GM18858 (cell line): Measurements from ENCODE around the gene ZBTB40.
A peak's percentile ranks its signal among the peaks of the same experiment; 100 is the strongest.

Experiments
- ATAC-seq: cut with Tn5 transposase; IDR thresholded peaks from one replicate; pipeline ENCODE4 v1.9.1; 2021; ENCODE audit not compliant: unreplicated experiment

ZBTB40 gene

DNA sequence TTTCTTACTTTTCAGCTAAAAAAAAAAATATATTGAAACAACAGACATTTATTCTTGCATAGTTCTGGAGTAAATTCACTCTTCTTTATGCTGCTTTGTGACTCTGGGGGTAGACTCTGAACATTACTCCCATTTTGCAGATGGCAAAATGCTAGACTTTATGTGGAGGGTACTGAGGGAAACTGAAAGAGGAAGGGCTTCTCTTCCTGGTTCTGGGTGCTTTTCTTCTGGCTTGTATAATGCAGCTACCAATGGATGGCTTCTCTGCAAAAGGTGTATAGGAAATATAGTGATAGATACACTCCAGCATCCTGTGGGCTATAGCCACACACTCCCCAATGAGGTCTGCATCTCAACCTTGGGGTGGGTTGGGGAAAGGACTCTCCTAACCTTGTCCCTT, 19.7 kb upstream of the ZBTB40 start:
- no peak for ATAC-seq

DNA sequence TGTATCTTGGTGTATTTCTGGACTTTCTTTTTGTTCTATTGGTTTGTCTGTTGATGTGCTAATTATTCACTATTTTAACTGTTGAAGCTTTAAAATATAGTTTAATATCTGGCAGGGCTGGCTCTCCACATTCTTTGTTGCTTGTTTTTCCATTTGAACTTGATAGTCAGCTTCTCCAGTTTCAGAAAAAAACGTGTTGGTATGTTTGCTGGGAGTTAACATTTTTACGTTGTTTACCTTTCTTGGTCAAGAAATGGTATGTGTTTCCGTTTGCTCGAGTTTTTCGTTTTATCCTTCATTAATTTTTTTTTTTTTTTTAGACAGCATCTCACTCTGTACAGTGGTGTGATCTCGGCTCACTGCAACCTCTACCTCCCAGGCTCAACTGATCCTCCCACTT, 16.9 kb upstream of the ZBTB40 start:
- ATAC-seq: no peak

- no peak for ATAC-seq
Observed at GRCh38 chr1:22436948-22437347, 14.7 kb upstream of the ZBTB40 start.

DNA sequence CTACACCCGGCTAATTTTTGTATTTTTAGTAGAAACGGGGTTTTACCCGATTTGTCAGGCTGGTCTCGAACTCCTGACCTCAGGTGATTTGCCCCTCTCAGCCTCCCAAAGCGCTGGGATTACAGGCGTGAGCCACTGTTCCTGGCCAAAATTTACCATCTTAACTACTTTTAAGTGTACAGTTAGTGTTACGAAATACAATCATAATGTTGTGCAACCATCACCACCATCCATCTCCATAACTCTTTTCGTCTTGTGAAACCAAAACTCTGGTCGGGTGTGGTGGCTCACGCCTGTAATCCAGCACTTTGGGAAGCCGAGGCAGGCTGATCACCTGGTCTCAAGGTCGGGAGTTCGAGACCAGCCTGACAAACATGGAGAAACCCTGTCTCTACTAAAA, 14.1 kb upstream of the ZBTB40 start:
- no peak for ATAC-seq

GRCh38 chr1:22440582-22440981, 11.1 kb upstream of the ZBTB40 start:
- no peak for ATAC-seq

GRCh38 chr1:22442212-22442894, 9.3 kb upstream of the ZBTB40 start:
- no peak for ATAC-seq

DNA sequence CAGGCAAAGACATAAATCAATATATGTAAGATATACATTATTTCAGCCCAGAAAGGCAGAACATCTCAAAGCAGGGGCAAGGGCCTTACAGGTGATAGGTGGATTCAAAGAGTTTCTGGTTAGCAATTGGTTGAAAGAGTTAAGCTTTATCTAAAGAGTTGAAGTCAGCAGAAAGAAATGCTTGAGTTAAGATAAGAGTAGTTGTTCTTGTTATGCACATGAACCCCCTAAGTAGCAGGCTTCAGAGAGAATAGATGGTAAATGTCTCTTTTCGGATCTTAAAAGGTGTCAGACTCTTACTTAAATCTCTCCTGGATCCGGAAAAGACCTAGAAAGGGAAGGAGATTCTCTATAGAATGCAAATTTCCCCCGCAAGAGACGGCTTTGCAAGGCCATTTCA, 8.3 kb upstream of the ZBTB40 start:
- no peak for ATAC-seq

- ATAC-seq: no peak
Observed at GRCh38 chr1:22444856-22445255, 6.8 kb upstream of the ZBTB40 start.

- ATAC-seq: no peak
Observed at GRCh38 chr1:22447621-22448111, 4.0 kb upstream of the ZBTB40 start.

GRCh38 chr1:22449636-22450035, 2.0 kb upstream of the ZBTB40 start:
- ATAC-seq: no peak

DNA sequence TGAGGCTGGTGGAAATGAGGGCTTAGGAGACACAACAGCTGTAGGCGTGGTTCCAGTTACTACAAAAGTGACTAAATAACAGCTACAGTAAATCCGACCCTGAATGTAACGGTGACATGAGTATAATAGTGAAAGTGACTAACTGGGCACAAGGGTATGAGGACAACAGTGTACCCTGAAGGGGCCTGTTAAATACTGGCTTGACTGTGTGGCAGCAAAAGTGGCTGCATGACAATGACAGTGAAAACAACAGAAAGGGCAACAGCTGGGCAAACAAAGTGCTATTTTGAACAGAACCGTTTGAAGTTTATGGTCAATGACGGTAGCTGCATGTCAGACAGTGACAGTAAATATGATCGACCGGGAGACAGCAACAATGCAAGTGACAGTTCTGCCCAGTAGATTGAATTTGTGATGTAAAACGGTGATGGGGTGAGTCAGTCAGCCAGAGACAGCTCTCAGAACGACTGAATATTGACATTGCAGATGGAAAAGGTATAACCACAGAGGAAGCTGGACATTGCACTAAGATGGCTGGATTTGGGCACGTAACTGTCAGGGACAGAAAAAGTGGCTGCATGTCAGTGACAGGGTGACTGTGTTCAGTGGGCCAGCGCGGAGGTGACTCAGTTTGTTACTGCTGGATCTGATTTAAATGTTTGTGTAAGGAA, 1.2 kb upstream of the ZBTB40 start:
- ATAC-seq: no peak

DNA sequence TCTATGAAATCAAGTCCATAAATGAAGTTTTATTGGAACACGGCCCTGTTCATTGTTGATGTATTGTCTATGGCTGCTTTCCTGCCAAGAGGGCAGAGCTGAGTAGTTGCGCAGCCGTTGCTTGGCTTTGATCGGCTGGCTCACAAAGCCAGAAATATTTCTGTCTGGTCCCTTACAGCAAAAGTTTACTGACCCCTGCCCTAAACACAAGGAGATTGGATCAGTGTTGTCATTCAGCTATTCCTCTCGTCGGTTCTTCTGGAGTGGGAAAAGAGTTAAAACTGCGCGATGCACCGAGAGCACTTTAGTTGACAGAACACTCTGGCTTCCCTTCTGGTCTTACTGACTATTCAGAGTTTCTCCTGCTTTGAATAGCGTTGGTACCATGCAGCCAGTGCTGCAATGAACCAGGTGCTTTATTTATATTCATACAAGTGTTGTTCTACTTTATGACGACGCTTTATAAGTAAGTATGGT, 868 bp downstream of the ZBTB40 start:
- ATAC-seq: peak; percentile 14

- ATAC-seq: no peak
Observed at GRCh38 chr1:22453181-22453580, 1.5 kb downstream of the ZBTB40 start.

GRCh38 chr1:22454476-22455056, 2.9 kb downstream of the ZBTB40 start:
- ATAC-seq: no peak

DNA sequence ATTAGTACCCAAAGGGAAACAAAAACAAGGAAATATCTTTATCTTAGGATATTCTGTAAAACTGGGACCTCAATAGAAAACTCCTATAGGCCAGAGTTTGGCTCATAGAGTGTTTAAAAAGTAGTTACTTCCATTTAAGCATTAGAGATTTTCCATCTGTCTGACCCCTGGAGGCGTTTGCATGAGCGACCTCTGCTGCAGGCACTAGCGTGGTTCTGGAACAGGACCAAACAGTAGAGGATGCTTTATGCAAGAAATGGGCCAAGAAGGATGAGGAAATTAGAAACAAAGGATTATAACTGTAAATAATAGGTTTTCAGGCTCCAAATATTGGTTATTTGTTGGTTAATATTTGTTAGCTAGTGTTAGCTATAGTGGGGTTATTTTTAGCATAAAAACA, 5.7 kb downstream of the ZBTB40 start:
- ATAC-seq: no peak

GRCh38 chr1:22457836-22458235, 6.2 kb downstream of the ZBTB40 start:
- no peak for ATAC-seq

GRCh38 chr1:22461100-22461499, 9.4 kb downstream of the ZBTB40 start:
- ATAC-seq: no peak

GRCh38 chr1:22461678-22462527, 10.3 kb downstream of the ZBTB40 start:
- ATAC-seq: no peak

GRCh38 chr1:22462928-22463327, 11.3 kb downstream of the ZBTB40 start:
- no peak for ATAC-seq

DNA sequence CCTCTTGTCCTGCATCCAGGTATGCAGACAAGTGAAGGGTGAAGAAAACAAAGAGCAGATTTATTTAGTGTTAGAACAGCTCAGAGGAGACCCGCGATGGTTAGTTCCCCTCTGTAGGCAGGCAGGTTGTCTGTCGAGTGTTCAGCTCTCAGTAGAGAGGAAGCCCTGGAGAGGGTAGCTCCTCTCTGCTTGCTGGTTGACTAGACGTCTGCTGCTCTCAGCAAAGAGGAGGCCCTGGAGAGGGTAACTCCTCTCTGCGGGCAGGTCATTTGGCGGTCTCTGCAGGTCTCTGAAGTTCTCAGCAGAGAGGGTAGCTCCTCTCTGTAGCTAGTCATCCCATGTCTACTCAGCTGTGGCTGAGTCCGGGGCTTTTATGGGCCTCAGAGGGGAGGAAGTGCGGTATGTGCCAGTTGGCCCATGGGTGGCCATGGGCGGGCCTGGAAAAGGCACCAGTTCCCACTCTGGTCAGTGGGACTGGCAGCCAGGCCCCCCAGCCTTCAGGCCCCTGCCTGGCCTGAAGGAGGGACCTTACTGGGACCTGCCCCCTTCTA, 13.4 kb downstream of the ZBTB40 start:
- no peak for ATAC-seq

DNA sequence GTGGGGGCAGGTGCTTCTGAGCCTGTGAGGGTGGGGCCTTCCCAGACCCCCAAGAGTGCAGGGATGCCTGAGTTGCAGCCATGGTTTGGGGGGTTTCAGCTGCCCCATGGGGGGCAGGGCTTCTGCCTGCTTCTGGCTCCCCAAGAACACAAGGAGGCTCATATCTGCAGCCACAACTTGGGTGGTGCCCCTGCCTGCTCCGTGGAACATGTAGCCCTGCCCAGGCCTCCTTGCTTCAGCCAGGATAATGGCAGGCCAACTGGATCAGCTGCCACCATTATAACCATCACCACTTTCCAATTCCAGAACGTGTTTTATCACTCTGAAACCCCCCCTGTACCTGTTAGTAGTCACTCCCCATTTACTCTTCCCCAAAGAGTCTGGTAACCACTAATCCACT, 14.0 kb downstream of the ZBTB40 start:
- ATAC-seq: no peak
